Keratinocyte (primary cell): ENCODE measurements around the gene CRACR2B.

Source experiments
- CTCF ChIP-seq, 3 experiments: IDR thresholded peaks in 1 of 3; conservative IDR thresholded peaks in 1 of 3; optimal IDR thresholded peaks in 1 of 3; 2 replicates in 2 of 3; 3 replicates in 1 of 3; pipeline versions ENCODE3 to v1.5.1; 2011; ENCODE audit warnings: low read length in 3 of 3, mild to moderate bottlenecking in 3 of 3, moderate library complexity in 2 of 3, control low read depth in 1 of 3, inconsistent platforms in 1 of 3; ENCODE audit not compliant: insufficient read depth in 2 of 3; ENCODE audit errors: extremely low read depth in 1 of 3
- EZH2 ChIP-seq: IDR thresholded peaks from one replicate; pipeline ENCODE4 v1.6.1; 2012; ENCODE audit warnings: inconsistent platforms, mild to moderate bottlenecking, low read length, moderate library complexity

GRCh38 chr11:841981-842369, 14.3 kb downstream of the CRACR2B start:
- no peak for TF ChIP-seq EZH2
- no peak for TF ChIP-seq CTCF (optimal IDR thresholded peaks at IDR 0.05 in 1 of 3, IDR thresholded peaks at IDR 0.05 in 1 of 3, conservative IDR thresholded peaks at IDR 0.05 in 1 of 3; ENCODE audit: extremely low read depth in 1 of 3, insufficient read depth in 2 of 3, low read length in 3 of 3)
